Lower lobe of right lung (tissue), 2 donors: Measurements from ENCODE around the gene NGFR. TPM values are rescaled to one million over a fixed set of nuclear protein-coding genes. Genes with fewer than 3 reads are reported as not detected.

Experiments
- ATAC-seq, 2 donors: fragments of 200-7000 bp; cut with Tn5 transposase; one replicate each; pipeline ENCODE4 v1.9.1; 2020 to 2022; ENCODE audit warnings: mild to moderate bottlenecking in 2 of 2, moderate library complexity in 2 of 2
- DNase-seq: peaks from one replicate; pipeline ENCODE4 v3.0.0-alpha.2; 2020
- H3K27ac ChIP-seq: fragments of 200-600 bp; one replicate; pipeline ENCODE4 v1.8.0; 2022
- H3K27me3 ChIP-seq: fragments of 200-600 bp; one replicate; pipeline ENCODE4 v1.8.0; 2022; ENCODE audit warnings: low read depth
- H3K36me3 ChIP-seq: fragments of 200-600 bp; one replicate; pipeline ENCODE4 v1.8.0; 2022; ENCODE audit warnings: mild to moderate bottlenecking
- H3K4me1 ChIP-seq: fragments of 200-600 bp; one replicate; pipeline ENCODE4 v1.8.0; 2022
- H3K4me3 ChIP-seq: fragments of 200-600 bp; one replicate; pipeline ENCODE4 v1.8.0; 2022; ENCODE audit warnings: mild to moderate bottlenecking
- H3K9me3 ChIP-seq: fragments of 200-600 bp; one replicate; pipeline ENCODE4 v1.8.0; 2022
- CTCF ChIP-seq: fragments of 200-600 bp; IDR thresholded peaks from one replicate; pipeline ENCODE4 v1.8.0; 2022; ENCODE audit warnings: antibody characterized with exemption, mild to moderate bottlenecking
- intact Hi-C: fragments of 100-400 bp; cut with DNase I; formaldehyde crosslinking; loops from one replicate; pipeline ENCODE4 v1.11.0; 2022
- total RNA-seq: library from RNA; stranded (reverse); fragmentation: NEBNext Ultra II Directional; extraction: Animal tissue kit (Norgen Biotek cat#: 25700); gene quantifications from one replicate; pipeline ENCODE4 v1.2.1, GENCODE V29; 2021
- donor health status: DM: no; HTN: yes; CAD: no; lungs with severe emphysema.

Gene NGFR
- total RNA-seq, 1 donor from 2014 or later = 2.3 TPM

- peaks cover 58% of the 10 kb centered on the region for H3K27me3 ChIP-seq
- TF ChIP-seq CTCF = no peak
- H3K4me1 ChIP-seq = peaks cover 6% of the 10 kb centered on the region
- no peak overlapping the region for H3K4me3 ChIP-seq
- no peak for ATAC-seq
- intact Hi-C loops = no loop called here
- no peak for DNase-seq
- no peak overlapping the region for H3K27ac ChIP-seq
- no peaks in the 10 kb centered on the region for H3K9me3 ChIP-seq
- no peaks in the 10 kb centered on the region for H3K36me3 ChIP-seq
Observed at GRCh38 chr17:49487183-49487582, 7.9 kb upstream of the NGFR start.

- no peak for TF ChIP-seq CTCF
- Histone ChIP-seq H3K27me3 (peaks cover 44% of the 10 kb centered on the region), H3K36me3 (no peaks in the 10 kb centered on the region), H3K27ac (no peak overlapping the region), H3K4me1 (peaks cover 6% of the 10 kb centered on the region), H3K9me3 (no peaks in the 10 kb centered on the region), H3K4me3 (no peak overlapping the region)
- intact Hi-C loops = no loop called here
- DNase-seq (no peak), ATAC-seq (no peak)
Observed at GRCh38 chr17:49488612-49489011, 6.5 kb upstream of the NGFR start.

- Histone ChIP-seq H3K27ac (no peak overlapping the region), H3K36me3 (no peaks in the 10 kb centered on the region), H3K4me1 (peaks cover 6% of the 10 kb centered on the region), H3K27me3 (peaks cover 37% of the 10 kb centered on the region), H3K4me3 (no peak overlapping the region), H3K9me3 (no peaks in the 10 kb centered on the region)
- no peak for TF ChIP-seq CTCF
- ATAC-seq (no peak), DNase-seq (no peak)
- intact Hi-C loops = no loop called here
Observed at GRCh38 chr17:49489348-49489747, 5.7 kb upstream of the NGFR start.

GRCh38 chr17:49490276-49490675 is 4.8 kb upstream of the NGFR start:
- H3K27ac ChIP-seq = no peak overlapping the region
- intact Hi-C loops = no loop called here
- no peaks in the 10 kb centered on the region for H3K9me3 ChIP-seq
- H3K4me1 ChIP-seq = peaks cover 8% of the 10 kb centered on the region
- H3K4me3 ChIP-seq = no peak overlapping the region
- DNase-seq (no peak), ATAC-seq (no peak)
- no peak for TF ChIP-seq CTCF
- H3K27me3 ChIP-seq = peaks cover 39% of the 10 kb centered on the region
- no peaks in the 10 kb centered on the region for H3K36me3 ChIP-seq

GRCh38 chr17:49491192-49491769 is 3.8 kb upstream of the NGFR start:
- H3K36me3 ChIP-seq = no peaks in the 10 kb centered on the region
- no peak overlapping the region for H3K4me3 ChIP-seq
- H3K27ac ChIP-seq = no peak overlapping the region
- H3K9me3 ChIP-seq = no peaks in the 10 kb centered on the region
- H3K27me3 ChIP-seq = peaks cover 40% of the 10 kb centered on the region
- no peak for DNase-seq
- H3K4me1 ChIP-seq = peaks cover 15% of the 10 kb centered on the region
- intact Hi-C loops = no loop called here
- ATAC-seq = no peak
- no peak for TF ChIP-seq CTCF
